Neural cell (in vitro differentiated cells): ENCODE measurements around the gene SLC4A3.

Source experiments
- CTCF ChIP-seq: fragments of 450-650 bp; IDR thresholded peaks from 2 replicates; pipeline ENCODE4 v1.5.1; 2014; ENCODE audit warnings: antibody characterized with exemption, mild to moderate bottlenecking, moderate library complexity; ENCODE audit not compliant: poor library complexity, severe bottlenecking
- EP300 ChIP-seq: fragments of 450-650 bp; conservative IDR thresholded peaks from 2 replicates; pipeline ENCODE4 v1.6.1; 2014; ENCODE audit warnings: antibody characterized with exemption, mild to moderate bottlenecking, moderate library complexity; ENCODE audit not compliant: poor library complexity, severe bottlenecking
- EZH2 ChIP-seq: fragments of 200-600, 300-800 bp; shearing (Covaris generic), sonication (generic); IDR thresholded peaks from 2 replicates; pipeline ENCODE4 v1.6.1; 2014; ENCODE audit warnings: antibody characterized with exemption, low read length, borderline replicate concordance, mild to moderate bottlenecking; ENCODE audit not compliant: insufficient read depth, poor library complexity, severe bottlenecking
- POLR2AphosphoS5 ChIP-seq: IDR thresholded peaks from 2 replicates; pipeline ENCODE4 v1.6.1; 2012
- RAD21 ChIP-seq: fragments of 450-650 bp; conservative IDR thresholded peaks from 2 replicates; pipeline ENCODE4 v1.6.1; 2014; ENCODE audit warnings: antibody characterized with exemption, mild to moderate bottlenecking, moderate library complexity
- REST ChIP-seq: IDR thresholded peaks from 2 replicates; pipeline ENCODE4 v1.6.1; 2012; ENCODE audit warnings: borderline replicate concordance
- SMC3 ChIP-seq: fragments of 450-650 bp; conservative IDR thresholded peaks from 2 replicates; pipeline ENCODE4 v1.6.1; 2014; ENCODE audit warnings: antibody characterized with exemption, mild to moderate bottlenecking, moderate library complexity; ENCODE audit not compliant: poor library complexity
- TAF1 ChIP-seq: IDR thresholded peaks from 2 replicates; pipeline ENCODE4 v1.6.1; 2012; ENCODE audit warnings: low read depth

- no peak for TF ChIP-seq CTCF
- no peak for TF ChIP-seq EZH2
- TF ChIP-seq POLR2AphosphoS5 = no peak
- no peak for TF ChIP-seq TAF1
- no peak for TF ChIP-seq EP300
- no peak for TF ChIP-seq SMC3
- no peak for TF ChIP-seq RAD21
- TF ChIP-seq REST = no peak
Measured at GRCh38 chr2:219672406-219672805, 45.0 kb downstream of the SLC4A3 start.
